Kidney (tissue), 14 donors: ENCODE results near the gene ATAT1. TPM values are rescaled to one million over a fixed set of nuclear protein-coding genes. Genes with fewer than 3 reads are reported as not detected.

Source experiments
- DNase-seq, 5 donors: peaks; one replicate each; pipeline ENCODE4 v3.0.0-alpha.2; 2013 to 2020
- FAIRE-seq: peaks from 2 replicates; lab custom pipeline; 2012; peaks lifted over from hg19 to GRCh38; lab: Jason Lieb, UNC
- H3K27ac ChIP-seq, 2 donors: one replicate each; pipeline ENCODE4 v1.7.0; 2013; ENCODE audit warnings: low read depth in 2 of 2, low read length in 2 of 2, inconsistent platforms in 1 of 2
- H3K27me3 ChIP-seq: one replicate; pipeline ENCODE4 v1.7.1; 2013; ENCODE audit warnings: low read length, inconsistent platforms; ENCODE audit not compliant: control insufficient read depth, insufficient read depth
- H3K36me3 ChIP-seq, 3 donors: one replicate each; pipeline versions ENCODE4 v1.7.0 to v1.7.1; 2013; ENCODE audit warnings: low read length in 3 of 3, control low read depth in 1 of 3, inconsistent platforms in 1 of 3; ENCODE audit not compliant: insufficient read depth in 3 of 3, control insufficient read depth in 2 of 3
- H3K4me1 ChIP-seq, 3 donors: one replicate each; pipeline versions ENCODE4 v1.7.0 to v1.7.1; 2013; ENCODE audit warnings: low read length in 3 of 3, inconsistent platforms in 1 of 3, low read depth in 1 of 3; ENCODE audit not compliant: control insufficient read depth in 2 of 3, insufficient read depth in 2 of 3
- H3K4me3 ChIP-seq, 3 donors: one replicate each; pipeline versions ENCODE4 v1.7.0 to v1.8.1; 2013; ENCODE audit warnings: low read length in 3 of 3, control low read depth in 1 of 3, inconsistent platforms in 1 of 3
- H3K9ac ChIP-seq, 3 donors: one replicate each; pipeline versions ENCODE4 v1.7.0 to v1.7.1; 2013; ENCODE audit warnings: low read length in 3 of 3, control low read depth in 1 of 3, inconsistent platforms in 1 of 3
- H3K9me3 ChIP-seq, 3 donors: one replicate each; pipeline versions ENCODE4 v1.7.0 to v1.7.1; 2013; ENCODE audit warnings: low read length in 3 of 3, control low read depth in 1 of 3, inconsistent platforms in 1 of 3; ENCODE audit not compliant: control insufficient read depth in 2 of 3, insufficient read depth in 1 of 3
- intact Hi-C: fragments of 100-400 bp; cut with DNase I; formaldehyde crosslinking; loops from one replicate; pipeline ENCODE4 v1.11.1; 2022
- polyA plus RNA-seq: library from polyadenylated mRNA; stranded (reverse); fragments of 350-450 nt; fragmentation: Illumina TruSeq; extraction: RNeasy Lipid Tissue Mini Kit (QIAGEN cat#74804); gene quantifications from one replicate; pipeline ENCODE4 v1.2.3, GENCODE V29; 2014; ENCODE audit warnings: low read depth, low replicate concordance; ENCODE audit not compliant: insufficient read depth
- total RNA-seq: library from RNA; stranded (reverse); fragmentation: NEBNext Ultra II Directional; extraction: Animal tissue kit (Norgen Biotek cat#: 25700); gene quantifications from one replicate; pipeline ENCODE4 v1.2.1, GENCODE V29; 2021
- TF ChIP-seq, protein P1 (sequence below): IDR thresholded peaks from 3 replicates; pipeline ENCODE4 v1.5.1; 2012; ENCODE audit warnings: mild to moderate bottlenecking, moderate library complexity, borderline replicate concordance; ENCODE audit not compliant: insufficient read depth; ENCODE audit errors: extremely low read depth
- donor health status: control.
- donor health status: control.
- donor health status: control.
- donor health status: control.
- donor health status: control.
- donor health status: DM: yes; HTN: yes; CAD: no.
- donor health status: Normal renal cell carcinoma (clear cell type).

Gene ATAT1
- total and polyA plus RNA-seq, 2 donors from 2014 or later: 10.4 to 12.4 TPM

- no peak for FAIRE-seq
- Histone ChIP-seq H3K4me3 (no peak overlapping the region), H3K27ac (no peak overlapping the region), H3K9ac (peak overlapping the region in 1 of 3 donors; percentile 26), H3K9me3 (no peaks in the 10 kb centered on the region), H3K36me3 (no peaks in the 10 kb centered on the region), H3K4me1 (peaks cover 3 to 18% (median 18%) of the 10 kb centered on the region in 3 donors), H3K27me3 (no peaks in the 10 kb centered on the region)
- TF ChIP-seq, protein P1, sequence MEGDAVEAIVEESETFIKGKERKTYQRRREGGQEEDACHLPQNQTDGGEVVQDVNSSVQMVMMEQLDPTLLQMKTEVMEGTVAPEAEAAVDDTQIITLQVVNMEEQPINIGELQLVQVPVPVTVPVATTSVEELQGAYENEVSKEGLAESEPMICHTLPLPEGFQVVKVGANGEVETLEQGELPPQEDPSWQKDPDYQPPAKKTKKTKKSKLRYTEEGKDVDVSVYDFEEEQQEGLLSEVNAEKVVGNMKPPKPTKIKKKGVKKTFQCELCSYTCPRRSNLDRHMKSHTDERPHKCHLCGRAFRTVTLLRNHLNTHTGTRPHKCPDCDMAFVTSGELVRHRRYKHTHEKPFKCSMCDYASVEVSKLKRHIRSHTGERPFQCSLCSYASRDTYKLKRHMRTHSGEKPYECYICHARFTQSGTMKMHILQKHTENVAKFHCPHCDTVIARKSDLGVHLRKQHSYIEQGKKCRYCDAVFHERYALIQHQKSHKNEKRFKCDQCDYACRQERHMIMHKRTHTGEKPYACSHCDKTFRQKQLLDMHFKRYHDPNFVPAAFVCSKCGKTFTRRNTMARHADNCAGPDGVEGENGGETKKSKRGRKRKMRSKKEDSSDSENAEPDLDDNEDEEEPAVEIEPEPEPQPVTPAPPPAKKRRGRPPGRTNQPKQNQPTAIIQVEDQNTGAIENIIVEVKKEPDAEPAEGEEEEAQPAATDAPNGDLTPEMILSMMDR: no peak
- DNase-seq: peak in 1 of 5 donors; percentile 58
- intact Hi-C loops: no loop called here
Measured at GRCh38 chr6:30689022-30689865, 62.6 kb downstream of the ATAT1 start.

DNA sequence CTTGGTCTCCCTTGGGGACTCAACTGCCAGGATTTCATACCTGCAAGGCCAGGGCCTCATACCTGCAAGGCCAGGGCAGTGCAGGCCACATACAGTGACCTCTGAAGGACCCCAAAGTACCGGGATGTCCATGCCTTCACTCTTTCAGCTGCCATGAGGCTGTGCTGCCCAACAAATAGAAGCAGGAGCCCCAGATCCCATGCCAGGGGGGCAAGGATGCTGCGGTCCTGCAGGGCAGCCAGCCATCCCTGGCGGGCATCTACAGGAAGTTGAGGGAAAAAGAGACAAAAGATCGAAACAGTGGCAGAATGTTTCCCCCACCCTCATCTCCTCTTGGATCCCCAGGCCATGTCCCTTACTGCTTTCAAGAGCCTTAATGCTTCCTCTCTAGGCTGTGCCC, 63.3 kb downstream of the ATAT1 start:
- no peaks in the 10 kb centered on the region for H3K36me3 ChIP-seq
- H3K9ac ChIP-seq: peak overlapping the region in 2 of 3 donors; percentile 1 to 67
- TF ChIP-seq, protein P1: no peak
- no peaks in the 10 kb centered on the region for H3K27me3 ChIP-seq
- no peaks in the 10 kb centered on the region for H3K9me3 ChIP-seq
- no peak for FAIRE-seq
- DNase-seq: peak in 1 of 5 donors; percentile 73
- intact Hi-C loops: no loop called here
- peaks cover 3 to 18% (median 18%) of the 10 kb centered on the region in 3 donors for H3K4me1 ChIP-seq
- H3K27ac ChIP-seq: peak overlapping the region; percentile 82 to 86
- peak overlapping the region; percentile 59 to 81 (median 76) for H3K4me3 ChIP-seq

- peak; percentile 88 to 96 (median 94) for DNase-seq
- peaks cover 3 to 18% (median 18%) of the 10 kb centered on the region in 3 donors for H3K4me1 ChIP-seq
- H3K27ac ChIP-seq: peak within 1 kb of the TSS; percentile 82 to 86
- peak within 1 kb of the TSS; percentile 59 to 81 (median 76) for H3K4me3 ChIP-seq
- H3K36me3 ChIP-seq: no peaks in the 10 kb centered on the region
- FAIRE-seq: no peak
- TF ChIP-seq, protein P1: no peak
- intact Hi-C loops: no loop called here
- H3K9me3 ChIP-seq: no peaks in the 10 kb centered on the region
- no peaks in the 10 kb centered on the region for H3K27me3 ChIP-seq
- peak within 1 kb of the TSS in 2 of 3 donors; percentile 67 to 72 for H3K9ac ChIP-seq
Measured at GRCh38 chr6:30690403-30691207, 63.9 kb downstream of the ATAT1 start, which contains the start of gene NRM. NRM (minus strand) TSS chr6:30690984; CDS start chr6:30690974, 10 bp downstream.
